Colonic mucosa (tissue), 4 donors: ENCODE data around the gene TIMM17A. TPM values are rescaled to one million over a fixed set of nuclear protein-coding genes. Genes with fewer than 3 reads are reported as not detected.

ENCODE experiments used
- DNase-seq: peaks from one replicate; pipeline ENCODE4 v3.0.0-alpha.2; 2020
- H3K27ac ChIP-seq: fragments of 200-600 bp; one replicate; pipeline ENCODE4 v1.8.0; 2021
- H3K27me3 ChIP-seq: fragments of 200-600 bp; one replicate; pipeline ENCODE4 v1.8.0; 2021
- H3K36me3 ChIP-seq: fragments of 200-600 bp; one replicate; pipeline ENCODE4 v1.8.0; 2021
- H3K4me1 ChIP-seq: fragments of 200-600 bp; one replicate; pipeline ENCODE4 v1.8.0; 2021; ENCODE audit warnings: mild to moderate bottlenecking
- H3K4me3 ChIP-seq: fragments of 200-600 bp; one replicate; pipeline ENCODE4 v1.8.0; 2021
- H3K9ac ChIP-seq, 2 donors: one replicate each; pipeline ENCODE4 v1.7.0; 2013; ENCODE audit warnings: control low read depth in 2 of 2, low read depth in 2 of 2, low read length in 2 of 2
- H3K9me3 ChIP-seq: fragments of 200-600 bp; one replicate; pipeline ENCODE4 v1.8.0; 2021
- intact Hi-C: fragments of 100-400 bp; cut with DNase I; formaldehyde crosslinking; loops from one replicate; pipeline ENCODE4 v1.14.1; 2022
- total RNA-seq, 2 donors: library from RNA; stranded (reverse); fragmentation: NEBNext Ultra II Directional in 1 of 2; extraction: Animal tissue kit (Norgen Biotek cat#: 25700) in 1 of 2; gene quantifications; one replicate each; pipeline ENCODE4 v1.2.1, GENCODE V29; 2021
- TF ChIP-seq, protein P1 (sequence below): fragments of 200-600 bp; IDR thresholded peaks from one replicate; pipeline ENCODE4 v1.8.0; 2022; ENCODE audit warnings: antibody characterized with exemption, mild to moderate bottlenecking
- donor health status: healthy.
- donor health status: DM: no; HTN: no; CAD: no.
- donor health status: DM: no; HTN: no; CAD: no.

Gene TIMM17A
- total RNA-seq, 2 donors from 2014 or later: 63.4 to 84.7 TPM

GRCh38 chr1:202009326-202010179 is 54.2 kb downstream of the TIMM17A start:
- peak overlapping the region; percentile 35 for H3K4me3 ChIP-seq
- intact Hi-C loops: loop anchor here (5.0 kb wide), 1 partner anchor 98 kb away; no protein-coding TSS in a partner anchor
- H3K27me3 ChIP-seq: no peaks in the 10 kb centered on the region
- H3K4me1 ChIP-seq: no peaks in the 10 kb centered on the region
- no peaks in the 10 kb centered on the region for H3K9me3 ChIP-seq
- TF ChIP-seq, protein P1, sequence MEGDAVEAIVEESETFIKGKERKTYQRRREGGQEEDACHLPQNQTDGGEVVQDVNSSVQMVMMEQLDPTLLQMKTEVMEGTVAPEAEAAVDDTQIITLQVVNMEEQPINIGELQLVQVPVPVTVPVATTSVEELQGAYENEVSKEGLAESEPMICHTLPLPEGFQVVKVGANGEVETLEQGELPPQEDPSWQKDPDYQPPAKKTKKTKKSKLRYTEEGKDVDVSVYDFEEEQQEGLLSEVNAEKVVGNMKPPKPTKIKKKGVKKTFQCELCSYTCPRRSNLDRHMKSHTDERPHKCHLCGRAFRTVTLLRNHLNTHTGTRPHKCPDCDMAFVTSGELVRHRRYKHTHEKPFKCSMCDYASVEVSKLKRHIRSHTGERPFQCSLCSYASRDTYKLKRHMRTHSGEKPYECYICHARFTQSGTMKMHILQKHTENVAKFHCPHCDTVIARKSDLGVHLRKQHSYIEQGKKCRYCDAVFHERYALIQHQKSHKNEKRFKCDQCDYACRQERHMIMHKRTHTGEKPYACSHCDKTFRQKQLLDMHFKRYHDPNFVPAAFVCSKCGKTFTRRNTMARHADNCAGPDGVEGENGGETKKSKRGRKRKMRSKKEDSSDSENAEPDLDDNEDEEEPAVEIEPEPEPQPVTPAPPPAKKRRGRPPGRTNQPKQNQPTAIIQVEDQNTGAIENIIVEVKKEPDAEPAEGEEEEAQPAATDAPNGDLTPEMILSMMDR: peak; percentile 81
- H3K9ac ChIP-seq: peak overlapping the region; percentile 72 to 98
- peaks cover 19% of the 10 kb centered on the region for H3K36me3 ChIP-seq
- peak; percentile 94 for DNase-seq
- peak overlapping the region; percentile 84 for H3K27ac ChIP-seq

- Histone ChIP-seq H3K9ac (peak within 1 kb of the TSS; percentile 97 to 98), H3K4me1 (no peaks in the 10 kb centered on the region), H3K9me3 (no peaks in the 10 kb centered on the region), H3K27ac (peak within 1 kb of the TSS; percentile 93), H3K4me3 (peak within 1 kb of the TSS; percentile 65), H3K36me3 (peaks cover 13% of the 10 kb centered on the region), H3K27me3 (no peaks in the 10 kb centered on the region)
- intact Hi-C loops: loop anchor here (5.0 kb wide), 1 partner anchor 97 kb away; no protein-coding TSS in a partner anchor
- TF ChIP-seq, protein P1: no peak
- DNase-seq: peak; percentile 96
These were observed 55.1 kb downstream of the TIMM17A start, which contains the start of gene ELF3 for GRCh38 chr1:202010180-202011015. Gene ELF3, plus strand, starts transcription at chr1:202010587. Its CDS starts 550 bp downstream, at chr1:202011137.

- H3K9me3 ChIP-seq: no peaks in the 10 kb centered on the region
- H3K27me3 ChIP-seq: no peaks in the 10 kb centered on the region
- TF ChIP-seq, protein P1: no peak
- peak overlapping the region; percentile 93 for H3K27ac ChIP-seq
- peak; percentile 40 for DNase-seq
- H3K36me3 ChIP-seq: peaks cover 9% of the 10 kb centered on the region
- intact Hi-C loops: loop anchor here (5.0 kb wide), 1 partner anchor 95 kb away; no protein-coding TSS in a partner anchor
- peak overlapping the region; percentile 65 for H3K4me3 ChIP-seq
- H3K4me1 ChIP-seq: no peaks in the 10 kb centered on the region
- peak overlapping the region; percentile 97 to 98 for H3K9ac ChIP-seq
These were observed 56.7 kb downstream of the TIMM17A start for GRCh38 chr1:202011994-202012393.

DNA sequence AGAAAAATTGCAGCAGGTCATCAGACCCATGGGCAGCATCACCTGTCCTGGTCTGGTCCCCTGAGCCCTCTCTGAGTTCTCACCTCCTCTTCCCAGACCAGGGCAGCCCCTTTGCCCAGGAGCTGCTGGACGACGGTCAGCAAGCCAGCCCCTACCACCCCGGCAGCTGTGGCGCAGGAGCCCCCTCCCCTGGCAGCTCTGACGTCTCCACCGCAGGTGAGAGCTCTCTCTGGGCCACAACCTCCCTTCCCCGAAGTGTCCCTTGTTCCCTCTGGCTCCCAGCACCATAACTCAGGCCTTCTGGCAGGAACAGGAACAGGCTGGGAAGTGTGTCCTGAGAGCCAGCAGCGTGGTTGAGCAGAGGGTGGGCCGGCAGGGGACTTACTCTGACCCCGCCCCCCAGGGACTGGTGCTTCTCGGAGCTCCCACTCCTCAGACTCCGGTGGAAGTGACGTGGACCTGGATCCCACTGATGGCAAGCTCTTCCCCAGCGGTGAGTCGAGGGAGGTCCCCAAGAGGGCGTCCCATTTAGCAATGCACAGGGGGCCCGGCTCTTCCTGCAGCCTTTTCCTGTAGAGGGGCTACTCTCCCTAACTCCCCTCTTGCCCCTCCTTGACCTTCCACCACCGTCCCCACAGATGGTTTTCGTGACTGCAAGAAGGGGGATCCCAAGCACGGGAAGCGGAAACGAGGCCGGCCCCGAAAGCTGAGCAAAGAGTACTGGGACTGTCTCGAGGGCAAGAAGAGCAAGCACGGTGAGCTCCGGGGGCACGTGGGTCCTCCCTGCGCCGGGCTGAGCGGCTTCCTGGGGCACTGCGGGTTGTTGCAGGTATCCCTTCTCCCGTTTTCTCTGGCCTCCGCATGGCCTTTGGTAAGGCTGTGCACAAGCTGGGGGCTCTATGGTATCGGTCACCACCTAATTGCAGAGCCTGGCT is 57.5 kb downstream of the TIMM17A start:
- H3K9ac ChIP-seq: peak overlapping the region; percentile 97 to 98
- H3K27ac ChIP-seq: peak overlapping the region; percentile 93
- peaks cover 9% of the 10 kb centered on the region for H3K36me3 ChIP-seq
- DNase-seq: peak; percentile 41
- H3K9me3 ChIP-seq: no peaks in the 10 kb centered on the region
- no peaks in the 10 kb centered on the region for H3K4me1 ChIP-seq
- H3K4me3 ChIP-seq: peak overlapping the region; percentile 65
- TF ChIP-seq, protein P1: no peak
- no peaks in the 10 kb centered on the region for H3K27me3 ChIP-seq
- intact Hi-C loops: loop anchor here (5.0 kb wide), 1 partner anchor 94 kb away; no protein-coding TSS in a partner anchor
